Measurements from ENCODE around the gene QSER1.
A peak's percentile ranks its signal among the peaks of the same experiment; 100 is the strongest.
"Not testable (repeated sequence)": the region's sequence is repeated elsewhere in the genome, so short reads cannot be mapped to it uniquely, and the experiment has no call there.

QSER1 gene

DNA sequence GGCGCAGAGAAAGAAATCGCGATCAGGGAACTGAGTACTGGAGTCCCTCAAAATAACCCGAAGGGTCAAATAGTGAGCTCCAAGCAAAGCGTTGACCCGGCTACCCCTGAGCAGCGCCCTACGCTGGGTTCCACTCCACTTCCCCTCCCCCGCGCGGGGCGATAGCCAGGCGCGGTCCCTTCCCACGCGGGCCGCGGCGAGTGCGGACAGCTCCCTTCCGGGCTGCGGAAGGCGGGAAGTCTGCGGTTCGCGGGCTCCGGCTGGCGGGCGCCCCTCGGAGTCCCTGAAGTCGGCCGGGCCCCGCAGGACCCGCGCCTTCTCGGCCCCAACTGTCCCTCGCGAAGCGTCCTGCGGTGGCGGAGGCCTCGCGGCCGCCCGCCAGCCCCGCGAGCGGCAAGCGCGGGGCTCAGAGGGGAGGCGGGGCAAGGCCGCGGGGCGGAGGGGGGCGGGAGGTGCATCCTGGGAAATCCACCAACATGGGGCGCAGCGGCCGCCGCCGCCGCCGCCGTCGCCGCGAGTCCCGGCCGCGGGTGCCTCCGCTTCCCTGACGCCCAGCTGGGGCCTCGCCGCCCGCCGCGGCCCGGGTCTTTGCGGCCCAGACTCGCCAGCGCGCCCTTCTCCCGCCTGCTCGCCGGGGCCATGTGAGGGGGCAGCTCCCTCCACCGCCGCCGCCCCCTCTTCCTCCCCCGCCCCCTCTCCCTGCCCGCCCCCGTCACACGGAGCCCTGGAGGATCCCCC lies at the start of gene QSER1:
TSS of gene QSER1 (plus strand) at position 457 of the 738 bp plus-strand sequence. CDS start 315 bp downstream, outside the sequence.
- peak; percentile 67 to 76 for ATAC-seq (replicated peaks)
- DNase-seq: peak; percentile 64
- H3K4me3 Mint-ChIP-seq: peak within 1 kb of the TSS; percentile 95 to 97
- peaks cover 4% of the 10 kb centered on the region in 2 donors for H3K36me3 Mint-ChIP-seq
- no peaks in the 10 kb centered on the region for H3K27me3 Mint-ChIP-seq
- H3K9me3 Mint-ChIP-seq: no peaks in the 10 kb centered on the region
- peak within 1 kb of the TSS; percentile 99 for H3K27ac Mint-ChIP-seq
- H3K4me1 Mint-ChIP-seq: peaks cover 16 to 29% of the 10 kb centered on the region in 2 donors

DNA sequence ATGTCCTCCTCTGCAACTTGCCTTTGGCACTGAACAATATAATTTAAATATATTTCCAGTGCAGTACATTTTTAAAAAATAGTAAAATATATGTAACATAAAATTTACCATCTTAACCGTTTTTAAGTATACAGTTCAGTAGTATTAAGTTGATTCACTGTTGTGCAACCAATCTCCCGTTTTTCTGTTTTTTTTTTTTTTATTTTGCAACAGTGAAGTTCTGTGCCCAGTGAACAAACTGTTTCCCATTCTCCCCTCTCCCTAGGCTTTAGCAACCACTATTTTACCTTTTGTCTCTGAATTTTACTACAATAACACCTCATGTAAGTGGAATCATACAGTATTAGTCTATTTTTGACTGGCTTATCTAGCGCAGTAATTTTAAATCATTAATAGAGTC lies 49.1 kb upstream of the QSER1 start:
- DNase-seq (no peak), ATAC-seq (replicated peaks) (no peak)
- Mint-ChIP-seq H3K9me3 (peaks cover 4 to 7% of the 10 kb centered on the region in 2 donors), H3K4me3 (no peak overlapping the region), H3K27me3 (no peaks in the 10 kb centered on the region), H3K36me3 (peaks cover 2 to 13% of the 10 kb centered on the region in 2 donors), H3K27ac (no peak overlapping the region), H3K4me1 (peaks cover 7 to 16% of the 10 kb centered on the region in 2 donors)

GRCh38 chr11:32847511-32847910 lies 45.1 kb upstream of the QSER1 start:
- no peaks in the 10 kb centered on the region for H3K27me3 Mint-ChIP-seq
- DNase-seq (no peak), ATAC-seq (replicated peaks) (peak; percentile 87 to 92)
- peaks cover 4 to 7% of the 10 kb centered on the region in 2 donors for H3K9me3 Mint-ChIP-seq
- peaks cover 14 to 26% of the 10 kb centered on the region in 2 donors for H3K4me1 Mint-ChIP-seq
- H3K4me3 Mint-ChIP-seq: no peak overlapping the region
- peak overlapping the region; percentile 16 for H3K27ac Mint-ChIP-seq
- H3K36me3 Mint-ChIP-seq: peaks cover 2 to 16% of the 10 kb centered on the region in 2 donors

DNA sequence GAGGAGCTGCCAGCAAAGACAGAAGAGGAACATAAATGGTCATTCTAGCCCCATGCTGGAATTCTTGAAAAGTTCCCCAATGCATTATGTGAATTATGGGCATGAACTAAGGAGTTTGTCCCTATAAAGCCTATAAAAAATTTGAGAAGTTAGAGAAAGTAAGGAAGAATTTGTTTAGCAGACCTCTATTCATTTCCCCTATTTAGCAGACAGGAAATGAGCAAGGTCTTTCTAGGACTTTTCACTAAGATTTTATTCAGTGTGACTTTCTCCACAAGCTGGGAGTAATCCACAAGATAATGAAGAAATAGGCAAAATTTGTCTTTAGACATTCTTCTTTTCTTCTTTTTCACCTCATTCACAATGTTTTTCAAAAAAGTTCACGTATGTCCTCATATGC lies 42.9 kb upstream of the QSER1 start:
- peaks cover 14 to 26% of the 10 kb centered on the region in 2 donors for H3K4me1 Mint-ChIP-seq
- DNase-seq (no peak), ATAC-seq (replicated peaks) (no peak)
- peaks cover 4 to 7% of the 10 kb centered on the region in 2 donors for H3K9me3 Mint-ChIP-seq
- H3K27ac Mint-ChIP-seq: no peak overlapping the region
- peaks cover 2 to 16% of the 10 kb centered on the region in 2 donors for H3K36me3 Mint-ChIP-seq
- H3K27me3 Mint-ChIP-seq: no peaks in the 10 kb centered on the region
- no peak overlapping the region for H3K4me3 Mint-ChIP-seq

- DNase-seq (no peak), ATAC-seq (replicated peaks) (no peak)
- Mint-ChIP-seq H3K27ac (no peak overlapping the region), H3K4me3 (no peak overlapping the region), H3K9me3 (peaks cover 4 to 7% of the 10 kb centered on the region in 2 donors), H3K4me1 (peaks cover 14 to 25% of the 10 kb centered on the region in 2 donors), H3K27me3 (no peaks in the 10 kb centered on the region), H3K36me3 (peaks cover 0 to 13% of the 10 kb centered on the region in 2 donors)
Observed at GRCh38 chr11:32851251-32851650, 41.4 kb upstream of the QSER1 start.

GRCh38 chr11:32852207-32852606 lies 40.4 kb upstream of the QSER1 start:
- ATAC-seq (replicated peaks) (no peak), DNase-seq (no peak)
- Mint-ChIP-seq H3K27me3 (no peaks in the 10 kb centered on the region), H3K4me3 (no peak overlapping the region), H3K36me3 (peaks cover 0 to 11% of the 10 kb centered on the region in 2 donors), H3K27ac (no peak overlapping the region), H3K4me1 (peaks cover 14 to 20% of the 10 kb centered on the region in 2 donors), H3K9me3 (peaks cover 4 to 7% of the 10 kb centered on the region in 2 donors)

GRCh38 chr11:32855601-32856000 lies 37.0 kb upstream of the QSER1 start:
- Mint-ChIP-seq H3K9me3 (no peaks in the 10 kb centered on the region), H3K4me3 (no peak overlapping the region), H3K27ac (no peak overlapping the region), H3K36me3 (no peaks in the 10 kb centered on the region), H3K4me1 (no peaks in the 10 kb centered on the region), H3K27me3 (no peaks in the 10 kb centered on the region)
- DNase-seq (no peak), ATAC-seq (replicated peaks) (no peak)

GRCh38 chr11:32858731-32859130 lies 33.9 kb upstream of the QSER1 start:
- no peak overlapping the region for H3K27ac Mint-ChIP-seq
- ATAC-seq (replicated peaks) (no peak), DNase-seq (no peak)
- H3K36me3 Mint-ChIP-seq: no peaks in the 10 kb centered on the region
- H3K9me3 Mint-ChIP-seq: no peaks in the 10 kb centered on the region
- no peak overlapping the region for H3K4me3 Mint-ChIP-seq
- H3K4me1 Mint-ChIP-seq: no peaks in the 10 kb centered on the region
- H3K27me3 Mint-ChIP-seq: peaks cover 0 to 6% of the 10 kb centered on the region in 2 donors

GRCh38 chr11:32861850-32862577 lies 30.6 kb upstream of the QSER1 start:
- DNase-seq: no peak
- Mint-ChIP-seq H3K4me3 (no peak overlapping the region), H3K27ac (no peak overlapping the region), H3K27me3 (peaks cover 8 to 12% of the 10 kb centered on the region in 2 donors), H3K9me3 (no peaks in the 10 kb centered on the region), H3K4me1 (no peaks in the 10 kb centered on the region), H3K36me3 (no peaks in the 10 kb centered on the region)
- no peak for ATAC-seq (replicated peaks)

GRCh38 chr11:32864555-32864954 lies 28.1 kb upstream of the QSER1 start:
- H3K4me3 Mint-ChIP-seq: no peak overlapping the region
- peaks cover 0 to 3% of the 10 kb centered on the region in 2 donors for H3K9me3 Mint-ChIP-seq
- DNase-seq (no peak), ATAC-seq (replicated peaks) (no peak)
- H3K4me1 Mint-ChIP-seq: no peaks in the 10 kb centered on the region
- no peak overlapping the region for H3K27ac Mint-ChIP-seq
- peaks cover 8 to 12% of the 10 kb centered on the region in 2 donors for H3K27me3 Mint-ChIP-seq
- peaks cover 0 to 4% of the 10 kb centered on the region in 2 donors for H3K36me3 Mint-ChIP-seq

DNA sequence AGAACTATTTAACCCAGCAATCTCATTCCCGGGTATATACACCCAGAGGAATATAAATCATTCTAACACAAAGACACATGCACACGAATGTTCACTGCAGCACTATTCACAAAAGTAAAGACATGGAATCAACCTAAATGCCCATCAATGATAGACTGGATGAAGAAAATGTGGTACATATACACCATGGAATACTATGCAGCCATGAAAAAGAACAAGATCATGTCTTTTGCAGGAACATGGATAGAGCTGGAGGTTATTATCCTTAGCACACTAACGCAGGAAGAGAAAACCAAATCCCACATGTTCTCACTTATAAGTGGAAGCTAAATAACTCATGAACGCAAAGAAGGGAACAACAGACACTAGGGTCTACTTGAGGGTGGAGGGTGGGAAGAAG lies 23.9 kb upstream of the QSER1 start:
- not testable (repeated sequence) for H3K4me1 Mint-ChIP-seq; H3K36me3 Mint-ChIP-seq; H3K27ac Mint-ChIP-seq; ATAC-seq (replicated peaks); H3K4me3 Mint-ChIP-seq; DNase-seq; H3K9me3 Mint-ChIP-seq
- H3K27me3 Mint-ChIP-seq: peaks cover 6 to 13% of the 10 kb centered on the region in 2 donors

DNA sequence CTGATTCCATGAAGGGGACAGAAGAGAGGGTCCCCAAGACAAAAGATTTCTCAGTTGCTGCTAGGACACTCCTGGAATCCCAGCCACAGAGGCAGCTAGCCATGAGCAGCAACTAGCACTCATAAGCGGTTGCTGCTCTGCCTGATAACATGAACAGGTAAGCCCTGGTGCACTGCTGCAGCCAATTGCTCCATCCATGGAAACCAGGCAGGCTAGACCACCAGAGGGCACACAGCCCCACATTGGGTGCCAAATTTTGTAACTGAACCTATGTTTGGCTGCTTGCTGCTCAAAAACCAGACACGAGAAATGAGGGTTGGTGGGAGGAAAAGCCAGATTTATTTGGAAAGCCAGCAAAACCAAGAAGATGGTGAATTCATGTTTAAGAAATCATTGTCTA lies 21.9 kb upstream of the QSER1 start:
- Mint-ChIP-seq H3K9me3 (peaks cover 5 to 6% of the 10 kb centered on the region in 2 donors), H3K27me3 (peaks cover 6 to 20% of the 10 kb centered on the region in 2 donors), H3K4me1 (no peaks in the 10 kb centered on the region), H3K4me3 (no peak overlapping the region), H3K27ac (no peak overlapping the region), H3K36me3 (peaks cover 0 to 4% of the 10 kb centered on the region in 2 donors)
- no peak for DNase-seq
- ATAC-seq (replicated peaks): peak; percentile 25 to 39

GRCh38 chr11:32874132-32874531 lies 18.5 kb upstream of the QSER1 start:
- Mint-ChIP-seq H3K9me3 (peaks cover 3 to 5% of the 10 kb centered on the region in 2 donors), H3K36me3 (no peaks in the 10 kb centered on the region), H3K4me1 (peaks cover 0 to 1% of the 10 kb centered on the region in 2 donors), H3K27ac (no peak overlapping the region), H3K4me3 (no peak overlapping the region), H3K27me3 (peaks cover 0 to 17% of the 10 kb centered on the region in 2 donors)
- DNase-seq (no peak), ATAC-seq (replicated peaks) (no peak)

DNA sequence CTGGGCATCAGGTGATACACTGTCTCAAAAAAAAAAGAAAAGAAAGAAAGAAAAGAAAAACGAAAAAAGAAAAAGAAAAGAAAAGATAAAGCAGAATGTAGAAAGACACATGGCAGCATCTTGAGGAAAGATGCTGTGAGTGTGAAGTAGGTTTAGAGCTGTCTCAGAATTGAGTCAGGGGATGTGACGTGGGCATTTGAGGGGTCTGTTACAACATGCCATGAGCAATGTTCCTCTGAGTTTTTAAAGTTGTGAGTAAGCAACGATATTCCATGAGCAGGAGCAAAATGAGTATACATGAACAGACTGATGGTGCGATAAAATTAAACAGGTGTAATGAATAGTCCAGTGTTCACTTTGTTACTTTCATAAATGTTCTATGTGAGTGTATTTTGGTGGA lies 11.3 kb upstream of the QSER1 start:
- DNase-seq (no peak), ATAC-seq (replicated peaks) (no peak)
- Mint-ChIP-seq H3K27ac (no peak overlapping the region), H3K36me3 (no peaks in the 10 kb centered on the region), H3K9me3 (no peaks in the 10 kb centered on the region), H3K4me3 (no peak overlapping the region), H3K27me3 (peaks cover 0 to 2% of the 10 kb centered on the region in 2 donors), H3K4me1 (peaks cover 0 to 1% of the 10 kb centered on the region in 2 donors)

DNA sequence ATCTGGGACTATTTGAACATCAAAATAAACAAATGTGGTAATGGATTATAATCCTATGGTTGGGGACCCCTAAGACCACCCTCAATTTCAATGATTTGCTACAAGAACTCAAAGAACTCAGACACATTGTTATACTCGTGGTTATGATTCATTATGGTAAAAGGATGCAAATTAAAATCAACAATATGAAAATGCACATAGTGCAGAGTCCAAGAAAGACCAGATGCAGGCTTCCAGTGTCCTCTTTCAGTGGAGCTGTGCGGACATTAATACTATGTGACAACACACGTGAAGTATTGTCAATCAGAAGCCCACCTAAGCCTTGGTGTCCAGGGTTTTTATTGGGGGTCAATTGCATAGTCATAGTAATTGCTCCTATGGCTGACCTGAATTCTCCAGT lies 9.2 kb upstream of the QSER1 start:
- ATAC-seq (replicated peaks) (no peak), DNase-seq (no peak)
- H3K4me1 Mint-ChIP-seq: peaks cover 0 to 1% of the 10 kb centered on the region in 2 donors
- no peak overlapping the region for H3K4me3 Mint-ChIP-seq
- no peak overlapping the region for H3K27ac Mint-ChIP-seq
- H3K9me3 Mint-ChIP-seq: no peaks in the 10 kb centered on the region
- no peaks in the 10 kb centered on the region for H3K27me3 Mint-ChIP-seq
- no peaks in the 10 kb centered on the region for H3K36me3 Mint-ChIP-seq
